ENCODE results near the gene EDN2.

The EDN2 gene

GRCh38 chr1:41442697-41443251 lies 41.7 kb downstream of the EDN2 start:
- H3K36me3 ChIP-seq (ENCODE audit: control insufficient read depth in 1 of 2, insufficient read depth in 2 of 2, low read length in 2 of 2) = peaks cover 0 to 3% of the 10 kb centered on the region in 2 experiments
- WGBS (ENCODE audit: extremely low coverage, insufficient coverage, insufficient read length) = no CpG with 5 or more reads among the region's 7 CpGs

GRCh38 chr1:41440321-41441085 lies 44.0 kb downstream of the EDN2 start:
- Histone ChIP-seq H3K4me1 (ENCODE audit: control insufficient read depth in 1 of 2, insufficient read depth in 2 of 2, low read length in 2 of 2) (peaks cover 20 to 34% of the 10 kb centered on the region in 2 experiments), H3K23ac (ENCODE audit: low read length) (no peak overlapping the region), H3K4ac (ENCODE audit: low read depth, low read length) (no peak overlapping the region), H3K36me3 (ENCODE audit: control insufficient read depth in 1 of 2, insufficient read depth in 2 of 2, low read length in 2 of 2) (peaks cover 0 to 3% of the 10 kb centered on the region in 2 experiments), H4K91ac (ENCODE audit: low read depth, low read length) (peak overlapping the region; percentile 21), H3K27me3 (ENCODE audit: insufficient read depth, low read length) (no peaks in the 10 kb centered on the region), H2AFZ (ENCODE audit: insufficient read depth, low read length, poor library complexity) (no peak overlapping the region), H3K79me2 (ENCODE audit: control insufficient read depth, insufficient read depth, low read length, poor library complexity) (peaks cover 8% of the 10 kb centered on the region), H3K9ac (ENCODE audit: low read length) (no peak overlapping the region), H4K12ac (ENCODE audit: low read depth, low read length) (no peak overlapping the region), H3K79me1 (ENCODE audit: low read length) (peaks cover 37% of the 10 kb centered on the region), H4K8ac (ENCODE audit: low read depth, low read length) (no peak overlapping the region), H3K18ac (ENCODE audit: low read length) (no peak overlapping the region), H3K9me3 (ENCODE audit: insufficient read depth, low read depth, low read length) (peaks cover 3% of the 10 kb centered on the region), H3K14ac (ENCODE audit: low read length) (no peak overlapping the region), H2BK12ac (ENCODE audit: low read length) (peak overlapping the region; percentile 72), H2AK5ac (ENCODE audit: low read length) (peak overlapping the region; percentile 15), H2BK120ac (ENCODE audit: insufficient read depth, low read length, poor library complexity) (no peak overlapping the region), H3K4me2 (ENCODE audit: low read length) (no peak overlapping the region), H3K4me3 (ENCODE audit: low read depth, low read length) (no peak overlapping the region), H2BK5ac (ENCODE audit: low read depth, low read length, poor library complexity) (no peak overlapping the region), H3K27ac (ENCODE audit: low read depth, low read length) (no peak overlapping the region)
- no peak for DNase-seq
- WGBS (ENCODE audit: extremely low coverage, insufficient coverage, insufficient read length) = no CpG with 5 or more reads among the region's 4 CpGs

More at GRCh38 chr1:41442697-41443251, 41.7 kb downstream of the EDN2 start:
- Histone ChIP-seq H3K4me2 (ENCODE audit: low read length) (no peak overlapping the region), H3K27ac (ENCODE audit: low read depth, low read length) (peak overlapping the region; percentile 20), H3K9me3 (ENCODE audit: insufficient read depth, low read depth, low read length) (peaks cover 3% of the 10 kb centered on the region), H2BK12ac (ENCODE audit: low read length) (peak overlapping the region; percentile 95), H3K4me1 (ENCODE audit: control insufficient read depth in 1 of 2, insufficient read depth in 2 of 2, low read length in 2 of 2) (peaks cover 14 to 22% of the 10 kb centered on the region in 2 experiments), H2AK5ac (ENCODE audit: low read length) (peak overlapping the region; percentile 43), H3K4me3 (ENCODE audit: low read depth, low read length) (no peak overlapping the region), H3K4ac (ENCODE audit: low read depth, low read length) (peak overlapping the region; percentile 22), H3K79me2 (ENCODE audit: control insufficient read depth, insufficient read depth, low read length, poor library complexity) (peaks cover 3% of the 10 kb centered on the region), H4K12ac (ENCODE audit: low read depth, low read length) (peak overlapping the region; percentile 35), H3K9ac (ENCODE audit: low read length) (no peak overlapping the region), H3K23ac (ENCODE audit: low read length) (no peak overlapping the region), H3K14ac (ENCODE audit: low read length) (peak overlapping the region; percentile 91), H2BK5ac (ENCODE audit: low read depth, low read length, poor library complexity) (peak overlapping the region; percentile 80), H2AFZ (ENCODE audit: insufficient read depth, low read length, poor library complexity) (no peak overlapping the region), H4K91ac (ENCODE audit: low read depth, low read length) (peak overlapping the region; percentile 52), H3K79me1 (ENCODE audit: low read length) (peaks cover 27% of the 10 kb centered on the region), H3K27me3 (ENCODE audit: insufficient read depth, low read length) (no peaks in the 10 kb centered on the region), H4K8ac (ENCODE audit: low read depth, low read length) (peak overlapping the region; percentile 12), H3K18ac (ENCODE audit: low read length) (peak overlapping the region; percentile 48), H2BK120ac (ENCODE audit: insufficient read depth, low read length, poor library complexity) (peak overlapping the region; percentile 55)
- DNase-seq = no peak

GRCh38 chr1:41439234-41439633 lies 45.2 kb downstream of the EDN2 start:
- peaks cover 44% of the 10 kb centered on the region for H3K79me1 ChIP-seq (ENCODE audit: low read length)
- no peak overlapping the region for H3K9ac ChIP-seq (ENCODE audit: low read length)
- no CpG with 5 or more reads among the region's 6 CpGs for WGBS (ENCODE audit: extremely low coverage, insufficient coverage, insufficient read length)
- no peak overlapping the region for H3K4me3 ChIP-seq (ENCODE audit: low read depth, low read length)
- H3K23ac ChIP-seq (ENCODE audit: low read length) = no peak overlapping the region
- DNase-seq = no peak
- H3K9me3 ChIP-seq (ENCODE audit: insufficient read depth, low read depth, low read length) = no peaks in the 10 kb centered on the region
- peak overlapping the region; percentile 68 for H2BK12ac ChIP-seq (ENCODE audit: low read length)
- peak overlapping the region; percentile 23 for H2AK5ac ChIP-seq (ENCODE audit: low read length)
- H4K8ac ChIP-seq (ENCODE audit: low read depth, low read length) = no peak overlapping the region
- no peaks in the 10 kb centered on the region for H3K36me3 ChIP-seq (ENCODE audit: control insufficient read depth in 1 of 2, insufficient read depth in 2 of 2, low read length in 2 of 2)
- H3K4me2 ChIP-seq (ENCODE audit: low read length) = no peak overlapping the region
- H3K18ac ChIP-seq (ENCODE audit: low read length) = no peak overlapping the region
- H2BK5ac ChIP-seq (ENCODE audit: low read depth, low read length, poor library complexity) = no peak overlapping the region
- H4K91ac ChIP-seq (ENCODE audit: low read depth, low read length) = peak overlapping the region; percentile 59
- peaks cover 8% of the 10 kb centered on the region for H3K79me2 ChIP-seq (ENCODE audit: control insufficient read depth, insufficient read depth, low read length, poor library complexity)
- H2BK120ac ChIP-seq (ENCODE audit: insufficient read depth, low read length, poor library complexity) = peak overlapping the region; percentile 4
- H3K14ac ChIP-seq (ENCODE audit: low read length) = no peak overlapping the region
- no peak overlapping the region for H3K27ac ChIP-seq (ENCODE audit: low read depth, low read length)
- H4K12ac ChIP-seq (ENCODE audit: low read depth, low read length) = no peak overlapping the region
- H3K4ac ChIP-seq (ENCODE audit: low read depth, low read length) = no peak overlapping the region
- no peaks in the 10 kb centered on the region for H3K27me3 ChIP-seq (ENCODE audit: insufficient read depth, low read length)
- peaks cover 30 to 45% of the 10 kb centered on the region in 2 experiments for H3K4me1 ChIP-seq (ENCODE audit: control insufficient read depth in 1 of 2, insufficient read depth in 2 of 2, low read length in 2 of 2)
- H2AFZ ChIP-seq (ENCODE audit: insufficient read depth, low read length, poor library complexity) = no peak overlapping the region

DNA sequence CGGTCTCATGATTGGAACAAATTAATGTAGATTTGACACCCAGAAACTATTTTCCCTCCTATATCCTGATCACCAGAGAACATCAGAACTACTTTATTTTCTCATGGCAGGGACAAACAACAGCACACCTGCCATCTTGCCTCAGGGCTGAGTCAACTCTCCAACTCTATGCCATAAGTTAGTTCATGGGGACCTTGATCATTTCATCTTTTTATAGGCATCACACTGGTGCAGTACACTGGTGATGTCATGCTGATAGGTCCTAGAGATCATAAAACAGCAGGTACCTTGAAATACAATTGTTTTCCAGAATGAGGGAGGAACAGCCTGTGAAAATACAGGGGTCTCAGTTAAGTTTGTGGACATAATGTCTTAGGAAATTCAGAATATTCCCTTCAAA lies 45.8 kb downstream of the EDN2 start:
- Histone ChIP-seq H2BK120ac (ENCODE audit: insufficient read depth, low read length, poor library complexity) (no peak overlapping the region), H2BK12ac (ENCODE audit: low read length) (peak overlapping the region; percentile 62), H3K23ac (ENCODE audit: low read length) (no peak overlapping the region), H3K4me2 (ENCODE audit: low read length) (no peak overlapping the region), H3K9me3 (ENCODE audit: insufficient read depth, low read depth, low read length) (no peaks in the 10 kb centered on the region), H3K4me1 (ENCODE audit: control insufficient read depth in 1 of 2, insufficient read depth in 2 of 2, low read length in 2 of 2) (peaks cover 30 to 47% of the 10 kb centered on the region in 2 experiments), H3K27ac (ENCODE audit: low read depth, low read length) (no peak overlapping the region), H4K8ac (ENCODE audit: low read depth, low read length) (no peak overlapping the region), H3K18ac (ENCODE audit: low read length) (no peak overlapping the region), H4K91ac (ENCODE audit: low read depth, low read length) (no peak overlapping the region), H3K27me3 (ENCODE audit: insufficient read depth, low read length) (no peaks in the 10 kb centered on the region), H3K79me2 (ENCODE audit: control insufficient read depth, insufficient read depth, low read length, poor library complexity) (peaks cover 8% of the 10 kb centered on the region), H3K4me3 (ENCODE audit: low read depth, low read length) (no peak overlapping the region), H4K12ac (ENCODE audit: low read depth, low read length) (no peak overlapping the region), H2AK5ac (ENCODE audit: low read length) (no peak overlapping the region), H3K14ac (ENCODE audit: low read length) (no peak overlapping the region), H3K36me3 (ENCODE audit: control insufficient read depth in 1 of 2, insufficient read depth in 2 of 2, low read length in 2 of 2) (no peaks in the 10 kb centered on the region), H3K79me1 (ENCODE audit: low read length) (peaks cover 47% of the 10 kb centered on the region), H2BK5ac (ENCODE audit: low read depth, low read length, poor library complexity) (no peak overlapping the region), H3K9ac (ENCODE audit: low read length) (no peak overlapping the region), H2AFZ (ENCODE audit: insufficient read depth, low read length, poor library complexity) (no peak overlapping the region), H3K4ac (ENCODE audit: low read depth, low read length) (no peak overlapping the region)
- DNase-seq = no peak
- no CpG with 5 or more reads among the region's 1 CpG for WGBS (ENCODE audit: extremely low coverage, insufficient coverage, insufficient read length)
